GM12801 (cell line): ENCODE data around the gene CBR1.

ENCODE experiments used
- TF ChIP-seq, protein P1 (sequence below): IDR thresholded peaks from one replicate; pipeline ENCODE4 v1.5.1; 2011; ENCODE audit warnings: control low read depth; ENCODE audit not compliant: insufficient read length; ENCODE audit errors: extremely low read depth

Gene CBR1

DNA sequence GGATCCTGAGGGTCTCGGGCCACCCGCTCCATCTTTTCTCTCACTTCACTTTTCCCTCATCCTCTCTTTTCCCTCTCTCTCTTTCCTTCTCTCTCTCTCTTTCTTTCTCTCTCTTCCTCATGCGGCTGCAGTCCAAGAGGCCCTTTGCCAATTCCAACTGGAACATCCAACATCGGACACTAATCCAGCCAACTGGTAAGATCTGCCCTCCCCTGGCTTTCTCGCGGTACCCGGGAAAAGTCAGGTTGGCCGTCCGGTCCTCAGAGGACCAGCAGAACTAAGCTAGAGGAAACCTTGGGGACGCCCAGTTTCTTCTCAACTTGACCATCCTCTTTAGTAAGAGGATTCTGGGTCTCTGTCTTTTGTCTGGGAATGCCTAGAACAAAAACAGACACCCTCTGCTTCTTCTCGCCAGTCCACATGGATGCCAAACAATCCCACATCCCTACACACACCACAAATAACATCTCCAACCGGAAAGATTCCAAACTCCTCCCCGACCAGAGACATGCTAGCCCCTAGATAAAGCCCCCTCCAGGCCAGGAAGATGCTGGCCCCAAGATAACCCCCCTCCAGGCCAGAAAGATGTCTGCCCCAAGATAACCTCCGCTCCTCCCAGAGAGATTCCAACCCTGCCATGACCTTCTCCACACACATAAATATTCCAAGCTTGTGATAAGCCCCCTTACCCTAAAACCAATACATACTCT, 6.3 kb upstream of the CBR1 start:
- TF ChIP-seq, protein P1, sequence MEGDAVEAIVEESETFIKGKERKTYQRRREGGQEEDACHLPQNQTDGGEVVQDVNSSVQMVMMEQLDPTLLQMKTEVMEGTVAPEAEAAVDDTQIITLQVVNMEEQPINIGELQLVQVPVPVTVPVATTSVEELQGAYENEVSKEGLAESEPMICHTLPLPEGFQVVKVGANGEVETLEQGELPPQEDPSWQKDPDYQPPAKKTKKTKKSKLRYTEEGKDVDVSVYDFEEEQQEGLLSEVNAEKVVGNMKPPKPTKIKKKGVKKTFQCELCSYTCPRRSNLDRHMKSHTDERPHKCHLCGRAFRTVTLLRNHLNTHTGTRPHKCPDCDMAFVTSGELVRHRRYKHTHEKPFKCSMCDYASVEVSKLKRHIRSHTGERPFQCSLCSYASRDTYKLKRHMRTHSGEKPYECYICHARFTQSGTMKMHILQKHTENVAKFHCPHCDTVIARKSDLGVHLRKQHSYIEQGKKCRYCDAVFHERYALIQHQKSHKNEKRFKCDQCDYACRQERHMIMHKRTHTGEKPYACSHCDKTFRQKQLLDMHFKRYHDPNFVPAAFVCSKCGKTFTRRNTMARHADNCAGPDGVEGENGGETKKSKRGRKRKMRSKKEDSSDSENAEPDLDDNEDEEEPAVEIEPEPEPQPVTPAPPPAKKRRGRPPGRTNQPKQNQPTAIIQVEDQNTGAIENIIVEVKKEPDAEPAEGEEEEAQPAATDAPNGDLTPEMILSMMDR = no peak

DNA sequence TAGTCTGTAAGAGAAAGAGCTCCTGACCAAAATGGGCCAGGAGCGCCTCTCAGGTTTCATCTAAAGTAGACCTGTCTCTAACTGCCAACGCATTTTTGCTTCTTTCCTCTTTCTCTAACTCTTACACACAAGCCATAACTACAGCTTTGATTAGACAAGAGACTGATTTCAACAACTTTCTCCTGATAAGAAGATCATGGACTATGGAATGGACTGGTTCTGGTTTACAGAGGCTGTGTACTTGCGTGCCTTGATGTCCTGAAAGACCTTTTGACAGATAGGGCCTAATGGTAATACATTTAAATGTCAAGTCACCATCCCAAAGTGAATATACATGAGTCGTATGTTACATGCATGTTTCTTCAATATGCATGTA, 5.8 kb upstream of the CBR1 start:
- TF ChIP-seq, protein P1 = no peak

DNA sequence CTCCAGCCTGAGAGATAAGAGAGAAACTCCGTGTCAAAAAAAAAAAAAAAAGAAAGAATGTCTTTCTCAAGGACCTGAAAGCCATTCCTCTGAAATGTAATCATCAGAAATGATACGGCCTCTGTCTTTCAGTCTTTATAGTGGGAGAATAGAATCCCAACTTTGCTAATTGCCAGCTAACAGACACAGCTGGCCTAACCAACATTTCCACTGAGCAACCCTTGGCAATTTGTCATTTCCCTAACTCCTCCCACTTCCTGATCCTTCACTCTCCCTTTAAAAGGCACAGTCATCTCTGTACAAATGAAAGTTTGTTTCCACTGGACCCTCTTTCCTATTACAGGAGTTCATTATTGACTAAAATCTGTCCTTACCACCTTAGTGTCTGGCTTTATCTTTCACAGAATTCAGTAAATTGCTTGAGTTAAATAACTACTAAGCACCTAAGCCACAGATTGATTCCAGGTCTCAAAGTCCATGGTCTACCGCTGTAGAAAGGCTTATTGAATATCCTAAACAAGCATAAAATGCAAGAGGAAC, 4.3 kb upstream of the CBR1 start:
- TF ChIP-seq, protein P1 = no peak

DNA sequence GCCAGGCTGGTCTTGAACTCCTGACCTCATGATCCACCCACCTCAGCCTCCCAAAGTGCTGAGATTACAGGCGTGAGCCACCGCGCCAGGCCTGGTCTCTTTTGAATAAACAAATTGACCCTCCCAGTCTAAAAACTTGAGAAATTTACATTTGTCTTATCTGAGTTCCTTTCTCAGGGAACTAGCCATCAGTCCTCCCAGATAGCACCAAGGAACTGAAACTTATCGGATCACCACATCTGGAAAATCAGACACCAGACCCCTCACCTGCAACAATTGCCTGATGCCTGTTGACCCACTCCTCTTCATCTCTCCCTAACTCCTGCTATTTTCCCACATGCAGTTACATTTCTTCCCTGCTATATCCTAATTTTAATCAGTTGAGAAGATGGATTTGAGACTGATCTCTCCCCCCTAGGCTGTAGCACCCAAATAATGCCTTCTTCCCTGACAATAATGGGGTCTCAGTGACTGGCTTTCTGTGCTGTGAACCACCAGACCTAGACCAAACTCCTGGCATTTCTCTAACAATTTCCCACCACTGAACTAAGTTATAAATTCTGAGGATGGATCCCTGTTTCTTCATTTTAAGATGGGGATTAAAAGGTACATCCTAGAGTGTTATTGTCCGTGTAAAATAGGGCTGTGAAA, 951 bp upstream of the CBR1 start:
- TF ChIP-seq, protein P1 = no peak

DNA sequence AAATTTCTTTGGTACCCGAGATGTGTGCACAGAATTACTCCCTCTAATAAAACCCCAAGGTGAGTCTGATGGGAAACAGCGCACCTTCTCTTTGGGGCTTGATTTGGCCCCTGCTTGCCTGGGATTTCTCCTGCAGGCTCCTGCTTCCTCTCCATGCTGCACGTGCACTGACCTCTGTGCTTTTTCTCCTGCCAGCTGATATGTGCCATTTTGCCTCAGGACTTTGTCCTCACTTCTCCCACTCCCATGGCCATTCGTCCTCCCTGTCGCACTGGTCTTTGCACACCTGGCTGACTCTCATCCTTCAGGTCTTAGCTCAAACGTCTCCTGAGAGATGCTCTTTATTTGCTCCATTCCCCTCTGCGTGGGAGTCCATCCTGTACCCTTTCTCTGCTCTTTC, 1.2 kb downstream of the CBR1 start:
- TF ChIP-seq, protein P1 = no peak

DNA sequence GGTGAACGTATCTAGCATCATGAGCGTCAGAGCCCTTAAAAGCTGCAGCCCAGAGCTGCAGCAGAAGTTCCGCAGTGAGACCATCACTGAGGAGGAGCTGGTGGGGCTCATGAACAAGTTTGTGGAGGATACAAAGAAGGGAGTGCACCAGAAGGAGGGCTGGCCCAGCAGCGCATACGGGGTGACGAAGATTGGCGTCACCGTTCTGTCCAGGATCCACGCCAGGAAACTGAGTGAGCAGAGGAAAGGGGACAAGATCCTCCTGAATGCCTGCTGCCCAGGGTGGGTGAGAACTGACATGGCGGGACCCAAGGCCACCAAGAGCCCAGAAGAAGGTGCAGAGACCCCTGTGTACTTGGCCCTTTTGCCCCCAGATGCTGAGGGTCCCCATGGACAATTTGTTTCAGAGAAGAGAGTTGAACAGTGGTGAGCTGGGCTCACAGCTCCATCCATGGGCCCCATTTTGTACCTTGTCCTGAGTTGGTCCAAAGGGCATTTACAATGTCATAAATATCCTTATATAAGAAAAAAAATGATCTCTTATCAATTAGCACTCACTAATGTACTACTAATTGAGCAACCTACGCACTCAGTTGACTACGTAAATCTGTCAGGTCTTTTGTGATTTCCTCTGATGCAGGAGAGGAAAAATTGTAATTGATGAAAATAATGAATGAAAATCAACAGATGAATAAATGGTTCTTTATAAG, 2.8 kb downstream of the CBR1 start:
- TF ChIP-seq, protein P1 = no peak

DNA sequence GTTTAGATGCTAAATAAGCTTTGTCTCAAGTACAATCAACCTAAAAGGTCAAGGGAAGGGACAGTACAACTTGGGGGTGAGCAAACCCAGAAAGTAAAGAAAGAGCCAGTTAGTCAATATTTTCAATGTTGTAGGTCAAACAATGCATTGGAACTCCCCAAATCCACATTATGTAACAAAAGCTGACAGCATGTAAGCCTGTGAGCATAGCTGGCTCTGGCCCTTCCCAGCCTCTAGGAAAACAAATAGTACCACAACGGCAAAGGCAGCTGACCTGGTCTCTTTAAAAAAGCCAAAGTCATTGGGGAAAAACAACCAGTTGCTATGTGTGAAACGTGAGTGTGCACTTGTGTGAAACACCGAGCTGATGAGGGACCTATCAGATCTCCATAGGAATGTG, 3.4 kb downstream of the CBR1 start:
- TF ChIP-seq, protein P1 = no peak
